Measurements from ENCODE around the gene LYRM4.

The LYRM4 gene

DNA sequence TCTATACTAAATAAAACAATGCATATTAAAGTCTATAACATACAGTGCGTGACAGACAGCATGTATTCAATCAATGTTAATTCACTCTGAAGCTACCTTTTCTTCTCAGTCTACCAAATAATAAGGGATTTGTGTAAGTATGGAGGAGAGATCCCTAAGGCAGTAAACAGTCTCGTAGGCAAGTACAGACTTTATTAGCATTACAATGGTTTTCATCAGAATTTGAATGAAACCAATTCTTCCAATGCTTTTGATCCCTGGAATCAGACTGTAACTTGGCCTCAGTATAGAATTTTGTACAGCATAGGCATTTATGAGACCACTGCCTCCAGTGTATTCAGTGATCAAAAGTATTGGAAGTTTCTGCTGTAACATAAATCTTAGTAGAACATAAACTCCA is 19.5 kb downstream of the LYRM4 start:
- Mint-ChIP-seq H3K9me3 (no peaks in the 10 kb centered on the region), H3K36me3 (ENCODE audit: low read depth) (peaks cover 22% of the 10 kb centered on the region), H3K27me3 (no peaks in the 10 kb centered on the region), H3K4me1 (ENCODE audit: low read depth) (no peaks in the 10 kb centered on the region), H3K27ac (no peak overlapping the region), H3K4me3 (no peak overlapping the region)

DNA sequence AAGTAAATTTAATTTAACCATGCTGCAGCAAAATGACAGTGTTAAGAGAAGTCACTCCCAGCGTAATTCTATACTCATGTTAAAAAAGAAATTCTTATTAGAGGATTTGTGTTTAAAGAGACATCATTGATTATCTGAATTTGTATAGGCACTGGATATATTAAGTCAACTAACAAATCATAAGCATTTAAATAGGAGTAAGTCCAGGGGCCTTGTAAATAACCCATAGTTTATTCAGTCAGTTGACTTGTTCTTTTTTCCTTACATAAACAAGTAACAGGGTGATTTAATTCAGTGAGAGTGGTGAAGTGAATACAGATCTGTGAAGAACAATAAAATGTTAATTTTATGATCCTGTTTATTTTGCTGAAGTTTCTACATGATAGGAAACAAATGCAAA is 22.4 kb downstream of the LYRM4 start:
- H3K27ac Mint-ChIP-seq: no peak overlapping the region
- H3K4me1 Mint-ChIP-seq (ENCODE audit: low read depth): no peaks in the 10 kb centered on the region
- no peak overlapping the region for H3K4me3 Mint-ChIP-seq
- H3K36me3 Mint-ChIP-seq (ENCODE audit: low read depth): peaks cover 25% of the 10 kb centered on the region
- no peaks in the 10 kb centered on the region for H3K27me3 Mint-ChIP-seq
- no peaks in the 10 kb centered on the region for H3K9me3 Mint-ChIP-seq

DNA sequence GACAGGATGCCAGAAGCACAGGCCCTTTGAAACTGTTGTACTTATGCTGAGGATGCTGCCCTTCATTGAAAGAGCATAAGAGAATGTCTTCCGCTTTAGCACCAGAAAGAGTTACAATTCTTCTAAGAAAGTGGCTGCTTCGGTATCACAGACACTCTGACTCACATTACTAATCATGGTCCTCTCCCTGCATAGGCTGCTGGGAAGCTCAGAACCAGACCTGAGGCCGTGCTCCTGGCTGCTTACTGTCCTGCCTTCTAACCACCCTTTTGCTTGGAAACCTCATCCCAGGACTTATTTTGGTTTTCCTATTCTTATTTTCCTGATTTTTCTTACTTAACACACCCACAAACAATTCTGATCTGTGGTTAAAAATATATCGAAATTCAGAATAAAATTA is 22.9 kb downstream of the LYRM4 start:
- H3K36me3 Mint-ChIP-seq (ENCODE audit: low read depth): peaks cover 25% of the 10 kb centered on the region
- no peak overlapping the region for H3K4me3 Mint-ChIP-seq
- no peaks in the 10 kb centered on the region for H3K4me1 Mint-ChIP-seq (ENCODE audit: low read depth)
- H3K9me3 Mint-ChIP-seq: no peaks in the 10 kb centered on the region
- no peaks in the 10 kb centered on the region for H3K27me3 Mint-ChIP-seq
- H3K27ac Mint-ChIP-seq: no peak overlapping the region

DNA sequence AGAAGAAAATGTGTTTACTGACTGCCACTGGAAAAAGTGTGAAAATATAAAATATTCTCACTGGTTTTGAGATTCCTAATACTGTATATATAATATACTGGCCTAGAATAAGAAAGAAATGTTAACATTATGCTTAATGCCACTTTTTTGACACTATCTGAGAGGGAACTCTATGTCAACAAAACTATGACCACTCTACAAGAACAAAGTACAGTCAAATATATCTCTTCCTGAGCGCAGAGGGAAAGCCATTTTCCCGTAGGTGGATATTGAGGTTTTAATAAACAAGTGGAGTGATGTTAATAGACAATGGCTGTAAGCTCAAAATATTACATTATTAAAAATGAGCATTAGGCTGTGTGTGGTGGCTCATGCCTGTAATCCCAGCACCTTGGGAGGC is 24.9 kb downstream of the LYRM4 start:
- H3K27ac Mint-ChIP-seq: no peak overlapping the region
- no peaks in the 10 kb centered on the region for H3K27me3 Mint-ChIP-seq
- no peaks in the 10 kb centered on the region for H3K9me3 Mint-ChIP-seq
- no peak overlapping the region for H3K4me3 Mint-ChIP-seq
- H3K36me3 Mint-ChIP-seq (ENCODE audit: low read depth): peaks cover 25% of the 10 kb centered on the region
- no peaks in the 10 kb centered on the region for H3K4me1 Mint-ChIP-seq (ENCODE audit: low read depth)

DNA sequence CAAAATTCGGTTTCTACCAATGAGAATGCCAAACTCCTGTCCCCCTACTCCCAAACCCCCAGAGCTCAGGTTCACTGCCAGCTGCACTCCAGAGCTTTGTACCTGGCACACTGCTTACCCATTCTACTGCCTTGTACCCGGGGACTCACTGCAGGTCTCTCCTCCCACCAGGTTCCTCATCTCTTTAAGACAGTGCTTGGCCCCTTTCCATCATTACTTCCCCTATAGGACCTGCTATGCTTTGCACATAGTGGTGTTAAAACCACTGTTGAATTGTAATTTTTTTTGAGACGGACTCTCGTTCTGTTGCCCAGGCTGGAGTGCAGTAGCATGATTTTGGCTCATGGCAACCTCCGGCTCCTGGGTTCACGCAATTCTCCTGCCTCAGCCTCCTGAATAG is 25.9 kb downstream of the LYRM4 start:
- Mint-ChIP-seq H3K36me3 (ENCODE audit: low read depth) (peaks cover 27% of the 10 kb centered on the region), H3K27me3 (no peaks in the 10 kb centered on the region), H3K4me1 (ENCODE audit: low read depth) (no peaks in the 10 kb centered on the region), H3K27ac (no peak overlapping the region), H3K9me3 (no peaks in the 10 kb centered on the region), H3K4me3 (no peak overlapping the region)

DNA sequence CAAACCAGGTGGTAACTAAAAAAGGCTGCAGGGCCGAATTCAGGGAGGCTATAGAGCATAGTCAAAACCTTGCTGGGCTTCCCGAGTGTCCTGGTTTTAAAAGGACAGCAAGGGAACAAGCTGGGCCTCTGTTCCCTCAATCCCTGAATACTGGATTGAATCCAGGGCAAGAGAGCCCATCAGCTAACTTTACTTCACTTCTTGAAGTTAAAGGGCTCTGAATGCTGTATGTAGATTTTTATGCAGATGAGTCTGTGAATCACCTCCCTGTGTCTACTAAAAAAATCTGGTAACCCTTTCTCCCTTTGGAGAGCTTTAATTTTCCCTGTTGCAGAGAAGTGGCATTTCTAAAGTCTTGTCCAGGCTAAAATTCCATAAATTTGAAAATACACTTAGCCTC is 29.5 kb downstream of the LYRM4 start:
- no peaks in the 10 kb centered on the region for H3K27me3 Mint-ChIP-seq
- H3K27ac Mint-ChIP-seq: no peak overlapping the region
- peaks cover 37% of the 10 kb centered on the region for H3K36me3 Mint-ChIP-seq (ENCODE audit: low read depth)
- no peak overlapping the region for H3K4me3 Mint-ChIP-seq
- H3K4me1 Mint-ChIP-seq (ENCODE audit: low read depth): no peaks in the 10 kb centered on the region
- no peaks in the 10 kb centered on the region for H3K9me3 Mint-ChIP-seq

DNA sequence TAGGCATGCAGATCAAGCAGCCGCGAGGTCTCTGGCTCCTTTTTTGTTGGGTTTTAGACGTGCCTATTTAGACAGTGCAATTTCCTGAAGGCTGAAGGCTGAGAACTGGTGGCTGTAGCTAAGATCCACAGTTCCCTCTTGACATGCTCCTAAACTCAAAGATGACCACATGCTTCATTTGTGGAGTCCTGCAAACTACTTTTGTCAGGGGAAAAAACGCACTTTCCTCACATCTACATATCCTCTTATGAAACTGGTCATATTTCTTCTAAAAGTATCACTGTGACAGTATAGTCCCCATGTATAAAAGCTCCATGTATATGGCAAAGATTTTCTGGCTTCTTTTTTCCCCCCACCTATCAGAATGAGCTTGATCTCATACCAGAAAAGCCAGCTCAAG is 30.7 kb downstream of the LYRM4 start:
- peaks cover 37% of the 10 kb centered on the region for H3K36me3 Mint-ChIP-seq (ENCODE audit: low read depth)
- no peaks in the 10 kb centered on the region for H3K27me3 Mint-ChIP-seq
- H3K4me3 Mint-ChIP-seq: no peak overlapping the region
- no peak overlapping the region for H3K27ac Mint-ChIP-seq
- no peaks in the 10 kb centered on the region for H3K4me1 Mint-ChIP-seq (ENCODE audit: low read depth)
- H3K9me3 Mint-ChIP-seq: no peaks in the 10 kb centered on the region

DNA sequence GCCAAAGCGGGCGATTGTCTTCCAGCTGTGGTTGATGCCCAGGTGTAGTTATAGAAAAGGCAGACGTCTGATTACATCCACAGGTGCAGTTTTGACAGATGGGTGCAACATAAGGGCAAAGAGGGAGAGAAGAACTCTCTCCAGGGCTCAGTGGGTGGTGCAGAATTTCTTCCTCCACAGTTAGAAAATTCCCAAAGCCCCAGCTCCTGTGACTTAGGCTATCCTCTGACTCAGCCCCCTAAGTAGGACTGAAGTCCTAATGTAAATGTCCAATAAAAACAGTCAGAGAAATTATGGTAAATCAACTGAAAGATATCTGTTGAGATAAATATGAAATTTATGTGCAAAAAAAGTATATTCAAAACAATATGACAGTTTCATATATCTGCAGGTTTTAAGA is 31.4 kb downstream of the LYRM4 start:
- Mint-ChIP-seq H3K27me3 (no peaks in the 10 kb centered on the region), H3K4me3 (no peak overlapping the region), H3K27ac (no peak overlapping the region)

DNA sequence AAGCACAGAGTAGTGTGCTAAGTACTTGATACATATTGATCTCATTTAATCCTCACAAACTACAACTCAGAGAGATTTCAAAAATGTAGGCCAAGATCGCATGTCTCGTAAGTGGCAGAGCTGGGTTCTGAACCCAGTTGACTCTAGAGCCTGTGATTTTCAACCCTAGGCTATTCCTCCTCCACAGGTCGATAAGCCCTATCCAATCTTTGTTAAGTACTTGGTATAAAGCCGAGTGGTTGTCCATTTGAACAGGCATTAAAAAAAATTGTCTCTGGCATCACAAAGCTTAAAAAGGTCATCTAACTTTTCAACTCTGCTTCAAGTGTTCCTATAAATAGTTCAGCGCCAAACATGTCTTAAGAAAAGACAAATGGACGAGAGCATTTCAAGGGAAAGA is 37.4 kb downstream of the LYRM4 start:
- H3K27me3 Mint-ChIP-seq: no peaks in the 10 kb centered on the region
- no peak overlapping the region for H3K27ac Mint-ChIP-seq
- no peak overlapping the region for H3K4me3 Mint-ChIP-seq
- H3K4me1 Mint-ChIP-seq (ENCODE audit: low read depth): no peaks in the 10 kb centered on the region
- H3K9me3 Mint-ChIP-seq: no peaks in the 10 kb centered on the region
- peaks cover 38% of the 10 kb centered on the region for H3K36me3 Mint-ChIP-seq (ENCODE audit: low read depth)

More for the DNA sequence above, 31.4 kb downstream of the LYRM4 start:
- peaks cover 30% of the 10 kb centered on the region for H3K36me3 Mint-ChIP-seq (ENCODE audit: low read depth)
- H3K4me1 Mint-ChIP-seq (ENCODE audit: low read depth): no peaks in the 10 kb centered on the region
- H3K9me3 Mint-ChIP-seq: no peaks in the 10 kb centered on the region

DNA sequence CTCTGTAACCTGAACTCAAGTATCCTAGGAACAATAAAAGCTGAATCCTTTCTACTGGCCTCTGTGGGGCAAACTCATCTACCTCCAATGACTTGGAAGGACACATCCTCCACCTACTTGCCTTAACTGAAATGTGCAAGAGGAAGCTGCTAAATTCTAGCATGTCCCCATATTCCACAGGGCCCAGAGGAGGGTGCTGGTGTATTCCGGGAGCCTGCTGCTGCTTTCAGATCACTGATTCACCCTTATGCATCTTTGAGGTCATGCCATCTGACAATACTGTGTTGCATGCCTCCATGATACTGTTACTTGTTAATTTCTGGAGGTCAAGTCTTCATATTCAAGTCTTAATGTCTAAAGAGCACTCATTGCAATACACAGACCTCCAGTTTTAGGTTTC is 40.3 kb downstream of the LYRM4 start:
- H3K36me3 Mint-ChIP-seq (ENCODE audit: low read depth): peaks cover 31% of the 10 kb centered on the region
- no peak overlapping the region for H3K27ac Mint-ChIP-seq
- H3K4me3 Mint-ChIP-seq: no peak overlapping the region
- no peaks in the 10 kb centered on the region for H3K4me1 Mint-ChIP-seq (ENCODE audit: low read depth)
- no peaks in the 10 kb centered on the region for H3K9me3 Mint-ChIP-seq
- no peaks in the 10 kb centered on the region for H3K27me3 Mint-ChIP-seq

DNA sequence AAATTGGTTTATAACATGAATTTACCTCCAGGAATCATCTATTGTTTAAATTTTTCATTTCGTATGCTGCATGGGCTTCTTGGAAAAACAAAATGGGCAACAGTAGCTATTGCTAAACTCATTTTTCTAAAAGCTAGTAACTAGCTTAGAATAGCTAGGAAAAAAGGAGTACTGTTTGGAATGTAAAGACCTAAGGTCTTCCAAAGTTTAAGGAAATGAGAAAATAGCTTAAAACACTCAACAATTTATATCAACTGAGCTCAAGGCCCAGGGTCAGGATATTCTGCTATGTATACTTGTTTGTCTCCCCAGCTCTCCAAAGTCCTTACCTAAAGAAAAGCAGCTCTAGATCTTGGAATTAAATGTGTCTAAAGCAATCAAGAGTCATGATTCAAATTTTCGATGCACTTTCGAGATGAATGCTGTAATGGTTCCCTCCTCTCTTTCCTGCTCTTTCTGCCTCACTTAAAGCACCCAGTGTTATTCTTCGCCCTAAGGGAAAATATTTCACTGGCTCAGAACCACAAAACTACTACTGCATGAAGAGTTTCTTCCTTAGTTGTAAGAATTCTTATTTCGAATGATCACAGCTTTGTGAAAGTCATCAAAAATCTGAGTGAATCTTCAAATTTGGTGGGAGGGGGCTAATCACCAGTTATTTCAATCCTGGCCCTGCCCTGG is 41.6 kb downstream of the LYRM4 start:
- no peaks in the 10 kb centered on the region for H3K9me3 Mint-ChIP-seq
- H3K27ac Mint-ChIP-seq: no peak overlapping the region
- no peaks in the 10 kb centered on the region for H3K4me1 Mint-ChIP-seq (ENCODE audit: low read depth)
- H3K4me3 Mint-ChIP-seq: no peak overlapping the region
- H3K36me3 Mint-ChIP-seq (ENCODE audit: low read depth): peaks cover 40% of the 10 kb centered on the region
- no peaks in the 10 kb centered on the region for H3K27me3 Mint-ChIP-seq

DNA sequence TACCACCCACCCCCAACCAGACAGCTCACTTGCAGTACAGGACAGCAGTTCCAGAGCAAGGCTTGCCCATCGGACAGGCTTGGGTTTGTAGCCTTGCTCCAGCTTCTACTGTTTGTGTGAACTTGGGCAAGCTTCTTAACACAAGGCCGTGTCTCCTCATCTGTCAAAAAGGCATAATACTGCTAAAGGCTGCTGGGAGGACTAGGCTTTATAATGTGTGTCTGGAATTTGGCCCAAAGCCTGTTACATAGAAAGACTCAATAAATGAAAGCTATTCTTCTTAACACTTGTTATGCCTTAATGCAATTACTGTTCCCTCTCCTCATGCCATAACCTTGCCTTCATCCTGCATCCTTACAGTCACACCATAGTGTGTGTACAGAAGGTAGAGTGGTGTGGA is 43.4 kb downstream of the LYRM4 start:
- Mint-ChIP-seq H3K27me3 (no peaks in the 10 kb centered on the region), H3K4me1 (ENCODE audit: low read depth) (no peaks in the 10 kb centered on the region), H3K4me3 (no peak overlapping the region), H3K27ac (no peak overlapping the region), H3K9me3 (no peaks in the 10 kb centered on the region), H3K36me3 (ENCODE audit: low read depth) (peaks cover 46% of the 10 kb centered on the region)

DNA sequence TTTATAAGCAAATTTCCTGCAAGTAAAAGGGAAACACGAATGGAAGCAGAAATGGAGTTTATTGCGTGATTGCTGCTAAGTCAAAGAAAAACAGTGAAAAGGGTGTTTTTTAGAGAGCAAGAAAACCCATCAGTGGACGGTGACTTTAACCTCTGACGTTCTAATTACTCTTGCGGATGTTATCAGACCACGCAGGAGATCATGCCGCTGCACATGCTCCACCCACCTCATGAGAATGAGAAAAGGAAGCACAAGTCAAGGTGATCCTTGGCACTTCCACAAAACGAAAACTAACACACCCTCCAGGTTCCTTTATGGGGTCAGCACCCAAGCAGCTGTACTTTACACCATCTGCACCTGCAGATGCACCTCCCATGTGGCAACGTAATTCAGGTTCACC is 45.0 kb downstream of the LYRM4 start:
- no peaks in the 10 kb centered on the region for H3K9me3 Mint-ChIP-seq
- peaks cover 43% of the 10 kb centered on the region for H3K36me3 Mint-ChIP-seq (ENCODE audit: low read depth)
- H3K27me3 Mint-ChIP-seq: no peaks in the 10 kb centered on the region
- H3K27ac Mint-ChIP-seq: no peak overlapping the region
- no peaks in the 10 kb centered on the region for H3K4me1 Mint-ChIP-seq (ENCODE audit: low read depth)
- H3K4me3 Mint-ChIP-seq: no peak overlapping the region

DNA sequence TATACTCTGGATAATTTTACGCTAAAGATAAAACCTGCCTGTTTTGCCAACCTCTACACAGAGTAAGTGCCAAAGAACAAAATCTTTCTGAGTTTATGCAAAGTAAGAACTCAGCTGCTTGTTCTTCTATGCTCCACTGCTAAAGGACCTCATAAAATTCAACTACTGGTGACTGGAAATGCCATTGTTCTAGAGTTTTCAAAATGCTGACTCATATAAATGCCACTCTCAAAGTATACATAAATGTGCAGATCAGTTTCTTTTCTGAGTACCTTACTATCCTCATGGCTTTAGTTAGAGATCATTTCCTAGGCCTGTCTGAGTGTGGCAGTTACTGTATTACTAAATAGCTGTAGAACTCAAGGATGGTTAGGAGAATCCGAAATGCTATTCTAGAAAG is 45.6 kb downstream of the LYRM4 start:
- Mint-ChIP-seq H3K4me1 (ENCODE audit: low read depth) (no peaks in the 10 kb centered on the region), H3K27ac (no peak overlapping the region), H3K4me3 (no peak overlapping the region), H3K36me3 (ENCODE audit: low read depth) (peaks cover 47% of the 10 kb centered on the region), H3K9me3 (no peaks in the 10 kb centered on the region), H3K27me3 (no peaks in the 10 kb centered on the region)

DNA sequence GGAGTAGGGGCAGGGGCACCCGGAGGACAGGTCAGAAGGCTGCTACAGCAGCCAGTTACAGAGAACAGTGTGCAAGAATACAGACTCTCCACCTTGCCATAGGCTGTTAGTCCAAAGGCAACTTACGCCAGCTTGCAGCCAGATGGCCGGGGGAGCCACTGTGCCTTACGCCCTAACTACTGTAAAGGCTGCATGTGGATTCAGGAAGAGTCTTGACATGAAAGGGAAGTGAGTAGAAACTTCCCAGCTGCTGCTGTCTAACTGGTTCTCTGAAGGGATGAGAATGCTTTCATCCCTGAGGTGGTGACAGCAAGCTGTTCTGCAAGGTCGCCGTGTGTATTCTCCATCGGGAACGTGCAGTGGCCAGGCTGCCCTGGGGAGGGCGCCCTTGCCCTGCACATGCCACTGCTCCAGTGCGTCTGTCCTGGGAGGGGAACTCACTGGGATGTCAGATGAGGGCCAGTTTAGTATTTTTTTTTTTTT is 46.1 kb downstream of the LYRM4 start:
- no peak overlapping the region for H3K4me3 Mint-ChIP-seq
- no peaks in the 10 kb centered on the region for H3K4me1 Mint-ChIP-seq (ENCODE audit: low read depth)
- no peaks in the 10 kb centered on the region for H3K9me3 Mint-ChIP-seq
- no peaks in the 10 kb centered on the region for H3K27me3 Mint-ChIP-seq
- H3K27ac Mint-ChIP-seq: no peak overlapping the region
- H3K36me3 Mint-ChIP-seq (ENCODE audit: low read depth): peaks cover 51% of the 10 kb centered on the region

DNA sequence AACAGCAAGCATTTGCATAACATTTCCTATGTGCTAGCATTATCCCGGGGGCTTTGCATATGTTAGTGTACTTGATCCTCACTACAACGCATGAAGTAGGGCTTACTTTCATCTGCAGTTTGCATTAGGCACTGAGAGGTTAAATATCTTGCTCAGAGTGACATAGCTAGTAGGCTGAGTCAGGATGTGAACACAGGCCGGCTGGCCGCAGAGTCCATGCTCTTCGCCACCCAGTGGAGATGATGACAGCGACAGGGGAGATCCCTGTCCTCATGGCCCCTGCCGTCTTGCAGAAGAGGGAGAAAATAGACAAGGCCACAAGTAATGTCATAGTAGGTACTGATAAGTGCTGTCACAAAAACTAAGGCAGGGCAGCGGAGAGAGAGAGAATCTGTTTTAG is 46.9 kb downstream of the LYRM4 start:
- Mint-ChIP-seq H3K27me3 (no peaks in the 10 kb centered on the region), H3K9me3 (no peaks in the 10 kb centered on the region), H3K4me1 (ENCODE audit: low read depth) (no peaks in the 10 kb centered on the region), H3K27ac (no peak overlapping the region), H3K4me3 (no peak overlapping the region), H3K36me3 (ENCODE audit: low read depth) (peaks cover 55% of the 10 kb centered on the region)

Measured in stimulated activated naive CD8-positive, alpha-beta T cell treated with anti-CD3 and anti-CD28 coated beads, Interleukin-15, Interleukin-2, amounts not matched to agents 100 ng/mL and 50 ng/mL, for 24 hours (primary cell).